Liver (tissue), 9 donors: ENCODE results near the gene TSPAN5. TPM values are rescaled to one million over a fixed set of nuclear protein-coding genes. Genes with fewer than 3 reads are reported as not detected.

Experiments used
- DNase-seq: peaks from one replicate; pipeline ENCODE4 v3.0.0-alpha.2; 2017; ENCODE audit warnings: low spot score
- H3K27ac ChIP-seq, 2 donors: one replicate each; pipeline ENCODE4 v1.7.0; 2013; ENCODE audit warnings: inconsistent platforms in 2 of 2, low read length in 2 of 2, control low read depth in 1 of 2, low read depth in 1 of 2, mild to moderate bottlenecking in 1 of 2
- H3K27me3 ChIP-seq, 4 donors: one replicate each; pipeline versions ENCODE4 v1.6.1 to v1.7.0; 2013; ENCODE audit warnings: low read length in 3 of 4, inconsistent platforms in 1 of 4, mild to moderate bottlenecking in 1 of 4, moderate library complexity in 1 of 4; ENCODE audit not compliant: control insufficient read depth in 4 of 4, insufficient read depth in 4 of 4
- H3K36me3 ChIP-seq, 4 donors: one replicate each; pipeline versions ENCODE4 v1.6.1 to v1.7.0; 2013; ENCODE audit warnings: low read length in 3 of 4, mild to moderate bottlenecking in 3 of 4, low read depth in 1 of 4, moderate library complexity in 1 of 4; ENCODE audit not compliant: control insufficient read depth in 4 of 4, insufficient read depth in 3 of 4
- H3K4me1 ChIP-seq, 4 donors: one replicate each; pipeline versions ENCODE4 v1.6.1 to v1.7.0; 2013; ENCODE audit warnings: low read length in 3 of 4, mild to moderate bottlenecking in 3 of 4, moderate library complexity in 1 of 4; ENCODE audit not compliant: control insufficient read depth in 4 of 4, insufficient read depth in 4 of 4
- H3K4me3 ChIP-seq, 3 donors: one replicate each; pipeline versions ENCODE4 v1.6.1 to v1.7.0; 2013; ENCODE audit warnings: low read length in 3 of 3, control low read depth in 1 of 3, low read depth in 1 of 3, mild to moderate bottlenecking in 1 of 3
- H3K9ac ChIP-seq, 2 donors: one replicate each; pipeline ENCODE4 v1.7.0; 2013; ENCODE audit warnings: low read length in 2 of 2, mild to moderate bottlenecking in 2 of 2, moderate library complexity in 2 of 2, control low read depth in 1 of 2, low read depth in 1 of 2
- H3K9me3 ChIP-seq, 4 donors: one replicate each; pipeline versions ENCODE4 v1.6.1 to v1.7.0; 2013; ENCODE audit warnings: low read length in 3 of 4; ENCODE audit not compliant: control insufficient read depth in 4 of 4
- ATF3 ChIP-seq: IDR thresholded peaks from 2 replicates; pipeline ENCODE4 v1.6.1; 2016; ENCODE audit warnings: antibody characterized with exemption
- EGR1 ChIP-seq, 2 donors: IDR thresholded peaks; 2 replicates each; pipeline ENCODE4 v1.6.1; 2016 to 2018; ENCODE audit warnings: antibody characterized with exemption in 2 of 2, low read depth in 2 of 2
- FOXA1 ChIP-seq: IDR thresholded peaks from 2 replicates; pipeline ENCODE4 v1.6.1; 2016; ENCODE audit warnings: antibody characterized with exemption
- FOXA2 ChIP-seq: IDR thresholded peaks from 2 replicates; pipeline ENCODE4 v1.6.1; 2016; ENCODE audit warnings: antibody characterized with exemption
- GABPA ChIP-seq, 2 donors: IDR thresholded peaks in 1 of 2; conservative IDR thresholded peaks in 1 of 2; 2 replicates each; pipeline ENCODE4 v1.6.1; 2016; ENCODE audit warnings: antibody characterized with exemption in 2 of 2, mild to moderate bottlenecking in 1 of 2, moderate library complexity in 1 of 2
- HNF4A ChIP-seq, 2 donors: conservative IDR thresholded peaks; 2 replicates each; pipeline ENCODE4 v1.6.1; 2016; ENCODE audit warnings: antibody characterized with exemption in 2 of 2, mild to moderate bottlenecking in 2 of 2
- HNF4G ChIP-seq: IDR thresholded peaks from 2 replicates; pipeline ENCODE4 v1.6.1; 2016; ENCODE audit warnings: antibody characterized with exemption
- JUND ChIP-seq, 2 donors: IDR thresholded peaks; 2 replicates each; pipeline ENCODE4 v1.6.1; 2016; ENCODE audit warnings: antibody characterized with exemption in 2 of 2
- NR2F2 ChIP-seq: IDR thresholded peaks from 2 replicates; pipeline ENCODE4 v1.6.1; 2016; ENCODE audit warnings: antibody characterized with exemption
- RAD21 ChIP-seq, 2 donors: IDR thresholded peaks; 2 replicates each; pipeline ENCODE4 v1.6.1; 2016; ENCODE audit warnings: antibody characterized with exemption in 2 of 2, mild to moderate bottlenecking in 2 of 2
- RXRA ChIP-seq, 2 donors: IDR thresholded peaks; 2 replicates each; pipeline ENCODE4 v1.6.1; 2017 to 2018; ENCODE audit warnings: antibody characterized with exemption in 2 of 2, mild to moderate bottlenecking in 1 of 2
- SP1 ChIP-seq: IDR thresholded peaks from 2 replicates; pipeline ENCODE4 v1.6.1; 2018; ENCODE audit warnings: antibody characterized with exemption, mild to moderate bottlenecking
- TAF1 ChIP-seq: conservative IDR thresholded peaks from 2 replicates; pipeline ENCODE4 v1.6.1; 2016; ENCODE audit warnings: antibody characterized with exemption, mild to moderate bottlenecking
- YY1 ChIP-seq: IDR thresholded peaks from 2 replicates; pipeline ENCODE4 v1.6.1; 2016; ENCODE audit warnings: antibody characterized with exemption, mild to moderate bottlenecking
- WGBS: extraction: QIAGEN DNeasy Blood & Tissue Kit; methylation state at CpG from one replicate; pipeline ENCODE4 v1.1.7; 2013; 5-methylcytosine and 5-hydroxymethylcytosine counted together
- polyA plus RNA-seq, 2 donors: library from polyadenylated mRNA; stranded (reverse) in 1 of 2; unstranded in 1 of 2; fragments of 200-250 nt in 1 of 2; fragments of >200 nt in 1 of 2; fragmentation: Nextera tagmentation in 1 of 2; extraction: Ambion mirVana in 1 of 2; gene quantifications; one replicate each; pipeline versions ENCODE4 v1.2.1 to v1.2.3, GENCODE V29; 2013 to 2015
- total RNA-seq, 2 donors: library from RNA; depleted of rRNA; stranded (reverse); fragments of >200 nt; gene quantifications; one replicate each; pipeline ENCODE4 v1.2.3, GENCODE V29; 2014
- TF ChIP-seq, protein P1 (sequence below): IDR thresholded peaks from 2 replicates; pipeline ENCODE4 v1.6.1; 2016; ENCODE audit warnings: antibody characterized with exemption
- TF ChIP-seq, protein P2 (sequence below): IDR thresholded peaks from 2 replicates; pipeline ENCODE4 v1.6.1; 2016; ENCODE audit warnings: antibody characterized with exemption
- TF ChIP-seq, protein P3 (sequence below): IDR thresholded peaks from 2 replicates; pipeline ENCODE4 v1.6.1; 2016; ENCODE audit warnings: antibody characterized with exemption, mild to moderate bottlenecking
- TF ChIP-seq, protein P4 (sequence below): fragments of 150-350 bp; IDR thresholded peaks from 2 replicates; pipeline ENCODE4 v1.5.1; 2017; ENCODE audit warnings: improper control_type of control experiment, low read depth, low read length; ENCODE audit not compliant: missing input control
- donor health status: healthy.
- donor health status: healthy.
- donor health status: healthy.
- donor health status: healthy.
- donor health status: healthy.

Gene TSPAN5
- total and polyA plus RNA-seq, 4 donors: 0.36 to 54.0 (median 0.63) TPM

- H3K27ac ChIP-seq: no peak overlapping the region
- no peaks in the 10 kb centered on the region for H3K27me3 ChIP-seq
- no peak overlapping the region for H3K4me3 ChIP-seq
- WGBS: 79% methylated on average over 2 of the region's 2 CpGs
- no peaks in the 10 kb centered on the region for H3K9me3 ChIP-seq
- H3K36me3 ChIP-seq: no peaks in the 10 kb centered on the region
- TF ChIP-seq FOXA2 (no peak), GABPA (IDR thresholded peaks at IDR 0.05 in 1 of 2, conservative IDR thresholded peaks at IDR 0.05 in 1 of 2) (no peak), YY1 (no peak), TAF1 (no peak), NR2F2 (no peak), RXRA (IDR thresholded peaks at IDR 0.05) (no peak), HNF4G (no peak), FOXA1 (no peak), SP1 (no peak), RAD21 (IDR thresholded peaks at IDR 0.05) (no peak), HNF4A (conservative IDR thresholded peaks at IDR 0.05) (no peak), EGR1 (IDR thresholded peaks at IDR 0.05; ENCODE audit: low read depth in 2 of 2) (no peak), JUND (IDR thresholded peaks at IDR 0.05) (no peak), ATF3 (no peak)
- TF ChIP-seq, protein P1, sequence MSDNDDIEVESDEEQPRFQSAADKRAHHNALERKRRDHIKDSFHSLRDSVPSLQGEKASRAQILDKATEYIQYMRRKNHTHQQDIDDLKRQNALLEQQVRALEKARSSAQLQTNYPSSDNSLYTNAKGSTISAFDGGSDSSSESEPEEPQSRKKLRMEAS: no peak
- TF ChIP-seq, protein P2, sequence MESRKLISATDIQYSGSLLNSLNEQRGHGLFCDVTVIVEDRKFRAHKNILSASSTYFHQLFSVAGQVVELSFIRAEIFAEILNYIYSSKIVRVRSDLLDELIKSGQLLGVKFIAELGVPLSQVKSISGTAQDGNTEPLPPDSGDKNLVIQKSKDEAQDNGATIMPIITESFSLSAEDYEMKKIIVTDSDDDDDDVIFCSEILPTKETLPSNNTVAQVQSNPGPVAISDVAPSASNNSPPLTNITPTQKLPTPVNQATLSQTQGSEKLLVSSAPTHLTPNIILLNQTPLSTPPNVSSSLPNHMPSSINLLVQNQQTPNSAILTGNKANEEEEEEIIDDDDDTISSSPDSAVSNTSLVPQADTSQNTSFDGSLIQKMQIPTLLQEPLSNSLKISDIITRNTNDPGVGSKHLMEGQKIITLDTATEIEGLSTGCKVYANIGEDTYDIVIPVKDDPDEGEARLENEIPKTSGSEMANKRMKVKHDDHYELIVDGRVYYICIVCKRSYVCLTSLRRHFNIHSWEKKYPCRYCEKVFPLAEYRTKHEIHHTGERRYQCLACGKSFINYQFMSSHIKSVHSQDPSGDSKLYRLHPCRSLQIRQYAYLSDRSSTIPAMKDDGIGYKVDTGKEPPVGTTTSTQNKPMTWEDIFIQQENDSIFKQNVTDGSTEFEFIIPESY: no peak
- TF ChIP-seq, protein P3, sequence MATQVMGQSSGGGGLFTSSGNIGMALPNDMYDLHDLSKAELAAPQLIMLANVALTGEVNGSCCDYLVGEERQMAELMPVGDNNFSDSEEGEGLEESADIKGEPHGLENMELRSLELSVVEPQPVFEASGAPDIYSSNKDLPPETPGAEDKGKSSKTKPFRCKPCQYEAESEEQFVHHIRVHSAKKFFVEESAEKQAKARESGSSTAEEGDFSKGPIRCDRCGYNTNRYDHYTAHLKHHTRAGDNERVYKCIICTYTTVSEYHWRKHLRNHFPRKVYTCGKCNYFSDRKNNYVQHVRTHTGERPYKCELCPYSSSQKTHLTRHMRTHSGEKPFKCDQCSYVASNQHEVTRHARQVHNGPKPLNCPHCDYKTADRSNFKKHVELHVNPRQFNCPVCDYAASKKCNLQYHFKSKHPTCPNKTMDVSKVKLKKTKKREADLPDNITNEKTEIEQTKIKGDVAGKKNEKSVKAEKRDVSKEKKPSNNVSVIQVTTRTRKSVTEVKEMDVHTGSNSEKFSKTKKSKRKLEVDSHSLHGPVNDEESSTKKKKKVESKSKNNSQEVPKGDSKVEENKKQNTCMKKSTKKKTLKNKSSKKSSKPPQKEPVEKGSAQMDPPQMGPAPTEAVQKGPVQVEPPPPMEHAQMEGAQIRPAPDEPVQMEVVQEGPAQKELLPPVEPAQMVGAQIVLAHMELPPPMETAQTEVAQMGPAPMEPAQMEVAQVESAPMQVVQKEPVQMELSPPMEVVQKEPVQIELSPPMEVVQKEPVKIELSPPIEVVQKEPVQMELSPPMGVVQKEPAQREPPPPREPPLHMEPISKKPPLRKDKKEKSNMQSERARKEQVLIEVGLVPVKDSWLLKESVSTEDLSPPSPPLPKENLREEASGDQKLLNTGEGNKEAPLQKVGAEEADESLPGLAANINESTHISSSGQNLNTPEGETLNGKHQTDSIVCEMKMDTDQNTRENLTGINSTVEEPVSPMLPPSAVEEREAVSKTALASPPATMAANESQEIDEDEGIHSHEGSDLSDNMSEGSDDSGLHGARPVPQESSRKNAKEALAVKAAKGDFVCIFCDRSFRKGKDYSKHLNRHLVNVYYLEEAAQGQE: no peak
- TF ChIP-seq, protein P4, sequence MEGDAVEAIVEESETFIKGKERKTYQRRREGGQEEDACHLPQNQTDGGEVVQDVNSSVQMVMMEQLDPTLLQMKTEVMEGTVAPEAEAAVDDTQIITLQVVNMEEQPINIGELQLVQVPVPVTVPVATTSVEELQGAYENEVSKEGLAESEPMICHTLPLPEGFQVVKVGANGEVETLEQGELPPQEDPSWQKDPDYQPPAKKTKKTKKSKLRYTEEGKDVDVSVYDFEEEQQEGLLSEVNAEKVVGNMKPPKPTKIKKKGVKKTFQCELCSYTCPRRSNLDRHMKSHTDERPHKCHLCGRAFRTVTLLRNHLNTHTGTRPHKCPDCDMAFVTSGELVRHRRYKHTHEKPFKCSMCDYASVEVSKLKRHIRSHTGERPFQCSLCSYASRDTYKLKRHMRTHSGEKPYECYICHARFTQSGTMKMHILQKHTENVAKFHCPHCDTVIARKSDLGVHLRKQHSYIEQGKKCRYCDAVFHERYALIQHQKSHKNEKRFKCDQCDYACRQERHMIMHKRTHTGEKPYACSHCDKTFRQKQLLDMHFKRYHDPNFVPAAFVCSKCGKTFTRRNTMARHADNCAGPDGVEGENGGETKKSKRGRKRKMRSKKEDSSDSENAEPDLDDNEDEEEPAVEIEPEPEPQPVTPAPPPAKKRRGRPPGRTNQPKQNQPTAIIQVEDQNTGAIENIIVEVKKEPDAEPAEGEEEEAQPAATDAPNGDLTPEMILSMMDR: no peak
- H3K4me1 ChIP-seq: no peaks in the 10 kb centered on the region
- DNase-seq: no peak
- H3K9ac ChIP-seq: no peak overlapping the region
Observed at GRCh38 chr4:98643755-98644154, 14.7 kb downstream of the TSPAN5 start.
